Kidney epithelial cell (primary cell): ENCODE data around the gene SCO2. TPM values are rescaled to one million over a fixed set of nuclear protein-coding genes. Genes with fewer than 3 reads are reported as not detected.
A peak's percentile ranks its signal among the peaks of the same experiment; 100 is the strongest.

Experiments
- DNase-seq: peaks from one replicate; pipeline ENCODE4 v3.0.0-alpha.2; 2010; ENCODE audit warnings: low read depth
- H3K27me3 ChIP-seq: 2 replicates; pipeline ENCODE4 v1.6.0; 2011; ENCODE audit warnings: low read length; ENCODE audit not compliant: control insufficient read depth, insufficient read depth
- H3K36me3 ChIP-seq: 2 replicates; pipeline ENCODE4 v1.5.1; 2011; ENCODE audit warnings: low read length; ENCODE audit not compliant: control insufficient read depth, insufficient read depth
- H3K4me3 ChIP-seq: 2 replicates; pipeline ENCODE4 v1.5.1; 2011; ENCODE audit warnings: low read depth, mild to moderate bottlenecking, control low read depth, low read length
- total RNA-seq: library from RNA; depleted of rRNA; stranded (reverse); fragments of >200 nt; gene quantifications from 2 replicates; pipeline ENCODE4 v1.2.3, GENCODE V29; 2015
- TF ChIP-seq, protein P1 (sequence below): IDR thresholded peaks from 2 replicates; pipeline ENCODE4 v1.5.1; 2011; ENCODE audit warnings: mild to moderate bottlenecking, moderate library complexity, low read length, control low read depth, inconsistent platforms; ENCODE audit not compliant: insufficient read depth, poor library complexity, severe bottlenecking

The SCO2 gene
- total RNA-seq, 1 donor from 2014 or later, result 5.7 TPM

- Histone ChIP-seq H3K4me3 (no peak overlapping the region), H3K36me3 (no peaks in the 10 kb centered on the region), H3K27me3 (peaks cover 20% of the 10 kb centered on the region)
- TF ChIP-seq, protein P1, sequence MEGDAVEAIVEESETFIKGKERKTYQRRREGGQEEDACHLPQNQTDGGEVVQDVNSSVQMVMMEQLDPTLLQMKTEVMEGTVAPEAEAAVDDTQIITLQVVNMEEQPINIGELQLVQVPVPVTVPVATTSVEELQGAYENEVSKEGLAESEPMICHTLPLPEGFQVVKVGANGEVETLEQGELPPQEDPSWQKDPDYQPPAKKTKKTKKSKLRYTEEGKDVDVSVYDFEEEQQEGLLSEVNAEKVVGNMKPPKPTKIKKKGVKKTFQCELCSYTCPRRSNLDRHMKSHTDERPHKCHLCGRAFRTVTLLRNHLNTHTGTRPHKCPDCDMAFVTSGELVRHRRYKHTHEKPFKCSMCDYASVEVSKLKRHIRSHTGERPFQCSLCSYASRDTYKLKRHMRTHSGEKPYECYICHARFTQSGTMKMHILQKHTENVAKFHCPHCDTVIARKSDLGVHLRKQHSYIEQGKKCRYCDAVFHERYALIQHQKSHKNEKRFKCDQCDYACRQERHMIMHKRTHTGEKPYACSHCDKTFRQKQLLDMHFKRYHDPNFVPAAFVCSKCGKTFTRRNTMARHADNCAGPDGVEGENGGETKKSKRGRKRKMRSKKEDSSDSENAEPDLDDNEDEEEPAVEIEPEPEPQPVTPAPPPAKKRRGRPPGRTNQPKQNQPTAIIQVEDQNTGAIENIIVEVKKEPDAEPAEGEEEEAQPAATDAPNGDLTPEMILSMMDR, result no peak
- no peak for DNase-seq
Measured at GRCh38 chr22:50483556-50483955, 41.8 kb downstream of the SCO2 start.

DNA sequence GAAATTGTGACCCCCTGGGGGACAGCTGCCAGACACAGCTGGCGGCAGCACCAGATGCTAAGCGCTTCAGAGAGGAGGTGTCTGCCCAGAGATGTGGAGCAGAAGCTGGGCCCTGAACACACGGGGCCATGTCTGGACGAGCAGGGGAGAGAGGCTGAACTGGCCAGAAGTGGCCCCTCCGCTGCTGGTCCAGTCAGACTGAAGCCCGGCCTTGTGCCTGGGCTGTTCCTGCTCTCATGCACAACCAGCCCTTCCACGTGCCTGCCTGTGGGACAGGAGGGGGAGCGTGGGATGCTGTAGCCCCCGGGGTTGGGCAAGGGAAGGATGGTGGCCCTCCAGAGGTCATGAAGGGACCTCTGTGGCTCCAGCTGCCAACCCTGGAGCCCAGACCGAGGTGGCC, 42.3 kb downstream of the SCO2 start:
- no peak overlapping the region for H3K4me3 ChIP-seq

GRCh38 chr22:50482107-50483074, 43.0 kb downstream of the SCO2 start:
- Histone ChIP-seq H3K36me3 (no peaks in the 10 kb centered on the region), H3K4me3 (peak overlapping the region; percentile 39), H3K27me3 (peaks cover 20% of the 10 kb centered on the region)
- DNase-seq, result no peak
- TF ChIP-seq, protein P1, result no peak

More for the DNA sequence above, 42.3 kb downstream of the SCO2 start:
- TF ChIP-seq, protein P1, result no peak
- Histone ChIP-seq H3K27me3 (peaks cover 20% of the 10 kb centered on the region), H3K36me3 (no peaks in the 10 kb centered on the region)
- no peak for DNase-seq

GRCh38 chr22:50481440-50482106, 43.8 kb downstream of the SCO2 start, which contains the start of gene ADM2:
ADM2 (plus strand) TSS chr22:50481543; CDS start chr22:50481848, 305 bp downstream.
- Histone ChIP-seq H3K27me3 (peaks cover 20% of the 10 kb centered on the region), H3K4me3 (peak within 1 kb of the TSS; percentile 39)
- DNase-seq, result no peak

GRCh38 chr22:50481045-50481439, 44.4 kb downstream of the SCO2 start:
- Histone ChIP-seq H3K27me3 (peaks cover 20% of the 10 kb centered on the region), H3K36me3 (no peaks in the 10 kb centered on the region), H3K4me3 (peak overlapping the region; percentile 39)
- no peak for DNase-seq
- TF ChIP-seq, protein P1, result no peak

More at GRCh38 chr22:50481440-50482106, 43.8 kb downstream of the SCO2 start, which contains the start of gene ADM2:
- H3K36me3 ChIP-seq, result no peaks in the 10 kb centered on the region
- TF ChIP-seq, protein P1, result no peak
